GM08714 (cell line): Measurements from ENCODE around the gene DDX4.
"Not testable (repeated sequence)": the region's sequence is repeated elsewhere in the genome, so short reads cannot be mapped to it uniquely, and the experiment has no call there.

Experiments used
- H3K4me3 ChIP-seq: fragments of 200-500 bp; sonication (Bioruptor generic); 2 replicates; pipeline ENCODE4 v1.5.1; 2014; ENCODE audit warnings: mild to moderate bottlenecking, low read length, inconsistent platforms
- ZNF274 ChIP-seq: IDR thresholded peaks from 2 replicates; pipeline ENCODE4 v1.6.1; 2012; ENCODE audit warnings: mild to moderate bottlenecking, low read depth, low read length

DDX4 gene

GRCh38 chr5:55758231-55758630 lies 20.4 kb downstream of the DDX4 start:
- H3K4me3 ChIP-seq, result no peak overlapping the region
- no peak for TF ChIP-seq ZNF274

DNA sequence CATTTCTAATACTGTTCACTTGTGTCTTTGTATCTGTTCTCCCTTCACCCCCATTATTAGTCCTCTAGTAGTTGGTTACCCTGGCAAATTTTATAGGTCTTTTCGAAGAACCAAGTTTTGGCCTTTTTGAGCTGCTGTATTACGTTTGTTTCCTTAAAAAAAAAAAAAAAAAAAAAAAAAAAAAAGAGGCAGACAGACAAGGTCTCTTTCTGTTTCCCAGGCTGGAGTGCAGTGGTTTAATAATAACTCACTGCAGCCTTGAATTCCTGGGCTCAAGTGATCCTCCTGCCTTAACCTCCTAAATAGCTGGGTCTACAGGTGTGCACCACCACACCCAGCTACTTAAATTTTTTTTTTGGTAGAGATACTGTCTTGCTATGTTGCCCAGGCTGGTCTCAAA lies 20.9 kb downstream of the DDX4 start:
- TF ChIP-seq ZNF274, result no peak
- no peak overlapping the region for H3K4me3 ChIP-seq

DNA sequence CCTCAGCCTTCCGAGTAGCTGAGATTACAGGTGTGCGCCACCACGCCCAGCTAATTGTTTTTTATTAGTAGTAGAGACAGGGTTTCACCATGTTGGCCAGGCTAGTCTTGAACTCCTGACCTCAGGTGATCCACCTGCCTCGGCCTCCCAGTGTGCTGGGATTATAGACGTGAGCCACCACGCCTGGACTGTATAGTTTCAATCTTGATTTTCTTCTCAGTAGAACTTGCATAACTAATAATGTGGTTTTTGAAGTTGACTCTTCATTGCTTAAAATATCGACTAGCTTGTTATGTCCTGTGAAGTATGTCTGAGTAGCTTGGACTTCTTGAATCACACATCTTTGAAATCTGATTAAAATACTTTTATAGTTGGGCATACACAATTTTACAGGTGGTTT lies 23.9 kb downstream of the DDX4 start:
- not testable (repeated sequence) for H3K4me3 ChIP-seq

DNA sequence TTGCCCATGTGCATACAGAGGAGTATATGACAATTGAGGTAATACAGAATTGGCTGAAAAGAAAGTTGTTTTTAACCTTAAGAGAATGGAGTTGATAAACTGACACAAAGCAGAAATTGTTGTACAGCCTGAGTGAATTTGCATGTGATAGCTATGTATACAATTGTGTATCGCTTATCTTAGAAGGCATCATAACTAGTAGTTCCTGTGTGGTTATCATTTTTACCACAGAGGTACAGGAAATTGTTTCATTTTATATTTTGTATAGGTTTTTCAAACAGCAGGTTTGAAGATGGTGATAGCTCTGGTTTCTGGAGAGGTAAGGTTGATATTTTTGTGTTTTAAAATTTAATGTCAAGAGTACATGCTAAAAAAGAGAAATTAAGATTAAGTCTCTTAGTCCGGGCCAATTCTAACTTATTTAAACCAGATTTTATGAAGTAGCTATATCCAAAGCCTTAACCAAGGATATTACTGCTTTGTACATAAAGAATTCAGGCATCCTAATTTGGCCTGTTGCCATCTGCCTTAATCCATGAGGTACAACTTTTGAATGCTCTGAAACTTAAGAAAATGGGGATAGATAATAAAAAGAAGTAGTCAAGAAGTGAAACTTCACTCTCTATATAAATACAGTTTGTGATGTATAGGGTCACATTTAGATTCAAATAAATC lies 26.0 kb downstream of the DDX4 start:
- H3K4me3 ChIP-seq, result no peak overlapping the region

DNA sequence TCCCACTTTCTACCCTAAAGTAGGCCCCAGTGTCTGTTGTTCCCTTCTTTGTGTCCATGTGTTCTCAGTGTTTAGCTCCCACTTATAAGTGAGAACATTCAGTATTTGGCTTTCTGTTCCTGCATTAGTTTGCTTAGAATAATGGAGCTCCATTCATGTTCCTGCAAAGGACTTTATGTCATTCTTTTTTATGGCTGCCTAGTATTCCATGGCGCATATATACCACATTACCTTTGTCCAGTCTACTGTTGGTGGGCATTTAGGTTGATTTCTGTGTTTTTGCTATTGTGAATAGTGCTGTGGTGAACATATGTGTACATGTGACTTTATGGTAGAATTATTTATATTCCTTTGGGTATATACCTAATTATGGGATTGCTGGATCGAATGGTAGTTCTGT lies 30.4 kb downstream of the DDX4 start:
- H3K4me3 ChIP-seq, result no peak overlapping the region
- no peak for TF ChIP-seq ZNF274

More for the DNA sequence above, 26.0 kb downstream of the DDX4 start:
- TF ChIP-seq ZNF274, result no peak

- no peak overlapping the region for H3K4me3 ChIP-seq
- no peak for TF ChIP-seq ZNF274
Measured at GRCh38 chr5:55771175-55771655, 33.4 kb downstream of the DDX4 start.

GRCh38 chr5:55773057-55773456 lies 35.2 kb downstream of the DDX4 start:
- no peak overlapping the region for H3K4me3 ChIP-seq
- no peak for TF ChIP-seq ZNF274

DNA sequence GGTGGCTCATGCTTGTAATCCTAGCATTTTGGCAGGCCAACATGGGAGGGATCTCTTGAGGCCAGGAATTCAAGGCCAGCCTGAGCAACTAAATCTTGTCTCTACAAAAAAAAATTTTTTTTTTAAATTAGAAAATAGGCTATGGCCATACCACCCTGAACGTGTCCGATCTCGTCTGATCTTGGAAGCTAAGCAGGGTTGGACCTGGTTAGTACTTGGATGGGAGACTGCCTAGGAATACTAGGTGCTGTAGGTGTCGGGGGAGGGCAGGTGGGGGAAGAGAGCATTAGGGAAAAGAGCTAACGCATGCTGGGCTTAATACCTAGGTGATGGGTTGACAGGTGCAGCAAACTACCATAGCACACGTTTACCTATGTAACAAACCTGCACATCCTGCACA lies 39.5 kb downstream of the DDX4 start:
- TF ChIP-seq ZNF274, result no peak
- no peak overlapping the region for H3K4me3 ChIP-seq

DNA sequence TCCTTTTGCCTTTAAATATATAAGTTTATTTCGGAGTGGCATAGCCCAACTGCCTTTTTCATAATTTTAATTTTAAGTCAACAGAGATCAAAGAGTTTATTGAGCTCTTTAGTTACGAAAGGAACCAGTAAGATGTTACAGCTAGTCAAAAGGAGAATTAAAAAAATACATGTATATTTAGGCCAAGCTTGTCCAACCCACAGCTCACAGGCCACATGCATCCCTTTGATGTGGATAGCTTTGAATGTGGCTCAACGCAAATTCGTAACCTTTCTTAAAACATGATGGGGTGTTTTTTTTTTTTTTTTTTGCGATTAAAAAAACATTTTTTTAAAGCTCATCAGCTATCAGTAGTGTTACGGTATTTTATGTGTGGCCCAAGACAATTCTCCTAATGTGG lies 63.1 kb downstream of the DDX4 start:
- H3K4me3 ChIP-seq, result no peak overlapping the region
- TF ChIP-seq ZNF274, result no peak

- H3K4me3 ChIP-seq, result not testable (repeated sequence)
Measured at GRCh38 chr5:55808814-55809213, 71.0 kb downstream of the DDX4 start.

GRCh38 chr5:55815939-55816338 lies 78.1 kb downstream of the DDX4 start:
- H3K4me3 ChIP-seq, result not testable (repeated sequence)

DNA sequence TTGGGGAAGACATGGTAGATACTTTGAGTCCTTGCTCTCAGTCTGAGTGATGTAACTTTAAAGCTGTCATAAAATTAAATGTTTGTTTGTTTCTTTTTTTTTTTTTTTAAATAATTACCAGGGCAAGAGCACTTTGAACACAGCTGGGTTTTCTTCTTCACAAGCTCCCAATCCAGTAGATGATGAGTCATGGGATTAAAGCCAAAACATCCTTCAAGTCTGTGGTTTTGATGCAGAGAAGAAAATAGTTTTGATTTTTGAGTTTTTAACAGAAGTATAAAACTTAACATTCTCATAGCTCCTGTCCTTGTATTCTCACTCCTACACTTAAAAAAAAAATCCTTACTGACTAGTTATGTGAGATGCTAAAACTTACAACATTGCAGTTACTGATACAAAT lies 78.5 kb downstream of the DDX4 start:
- no peak for TF ChIP-seq ZNF274

GRCh38 chr5:55817030-55817429 lies 79.2 kb downstream of the DDX4 start:
- TF ChIP-seq ZNF274, result no peak
- H3K4me3 ChIP-seq, result no peak overlapping the region

More for the DNA sequence above, 78.5 kb downstream of the DDX4 start:
- no peak overlapping the region for H3K4me3 ChIP-seq

- TF ChIP-seq ZNF274, result no peak
- no peak overlapping the region for H3K4me3 ChIP-seq
Measured at GRCh38 chr5:55820488-55820887, 82.6 kb downstream of the DDX4 start.

DNA sequence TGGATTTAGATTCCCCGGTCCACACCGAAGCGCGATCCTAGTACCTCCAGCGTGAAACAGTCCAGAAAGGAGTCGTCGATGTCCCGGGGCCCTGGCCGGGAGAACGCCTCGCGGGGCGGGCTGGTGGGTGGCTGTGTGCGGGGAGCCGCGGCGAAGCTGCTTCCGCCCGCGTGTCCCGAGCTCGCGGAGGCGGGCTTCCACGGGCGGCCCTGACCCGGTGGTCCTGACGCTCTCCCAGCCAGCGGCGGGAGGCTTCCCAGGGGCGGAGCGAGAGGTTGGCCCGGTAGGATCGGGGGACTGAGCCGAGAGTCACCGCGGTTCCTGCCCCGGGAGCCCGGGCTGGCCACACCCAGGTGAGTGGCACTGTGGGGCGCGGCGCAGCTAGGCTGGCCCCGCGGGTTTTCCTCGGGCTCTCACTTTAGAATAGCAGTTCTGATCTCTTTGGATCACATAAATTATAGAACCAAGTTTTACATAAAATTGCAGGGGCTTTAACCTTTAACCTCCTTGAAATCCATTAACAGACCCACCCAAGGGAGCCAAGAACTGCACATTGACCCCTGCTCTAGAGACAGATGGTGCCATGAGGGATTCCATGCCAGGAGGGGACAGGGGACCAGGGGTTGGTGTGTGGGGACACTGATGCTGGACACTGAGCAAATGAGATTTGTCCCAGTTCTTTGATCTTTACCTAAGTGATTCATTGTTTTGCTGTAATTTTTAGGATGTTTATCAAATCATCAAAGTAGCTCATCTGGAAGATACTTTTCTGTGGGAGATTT lies 84.1 kb downstream of the DDX4 start:
- no peak overlapping the region for H3K4me3 ChIP-seq

More for the DNA sequence above, 84.1 kb downstream of the DDX4 start:
- no peak for TF ChIP-seq ZNF274
